Measurements from ENCODE around the gene GNAI1.

- TF ChIP-seq CTCF (IDR thresholded peaks at IDR 0.05), result no peak
- no peak for TF ChIP-seq POLR2A (IDR thresholded peaks at IDR 0.05)
Measured at GRCh38 chr7:80263821-80264220, 129.2 kb downstream of the GNAI1 start.
